ENCODE data around the gene ANTXR1. TPM values are rescaled to one million over a fixed set of nuclear protein-coding genes. Genes with fewer than 3 reads are reported as not detected.

ANTXR1 gene
- total RNA-seq (2022; extraction: Qiagen RNA extraction), result 115 to 164 TPM (median 154 TPM) in 5 replicates

GRCh38 chr2:69013142-69013839 is at the start of gene ANTXR1:
TSS of gene ANTXR1 (plus strand) at chr2:69013179. CDS start at chr2:69013500, 321 bp downstream.

GRCh38 chr2:68974251-68974650 is 38.7 kb upstream of the ANTXR1 start, which contains the start of gene GKN1:
TSS of gene GKN1 (plus strand) at chr2:68974636. CDS start at chr2:68974678, 42 bp downstream.

Other genes with a start within 250 kb of the ANTXR1 start
- gene BMP10, start 141.8 kb upstream of the ANTXR1 start, total RNA-seq (2022; extraction: Qiagen RNA extraction), result not detected in 5 replicates
- 1.5 to 2.9 TPM (median 2.0 TPM) in 5 replicates for gene GKN2, start 60.3 kb upstream of the ANTXR1 start, total RNA-seq (2022; extraction: Qiagen RNA extraction)
- 0.24 to 0.56 TPM (median 0.41 TPM) in 5 replicates for gene GKN1, start 38.5 kb upstream of the ANTXR1 start, total RNA-seq (2022; extraction: Qiagen RNA extraction)